Activated CD4-positive, alpha-beta T cell treated with anti-CD3 and anti-CD28 coated beads, Interleukin-2, Interleukin-4, amounts not matched to agents 100 ng/mL and 50 ng/mL, durations not matched to agents 16 hours and 8 hours (primary cell): Measurements from ENCODE around the gene CYTH2.

ENCODE experiments used
- DNase-seq: peaks from one replicate; pipeline ENCODE4 v3.0.0-alpha.2; 2020; ENCODE audit warnings: low spot score

Gene CYTH2, protein sequence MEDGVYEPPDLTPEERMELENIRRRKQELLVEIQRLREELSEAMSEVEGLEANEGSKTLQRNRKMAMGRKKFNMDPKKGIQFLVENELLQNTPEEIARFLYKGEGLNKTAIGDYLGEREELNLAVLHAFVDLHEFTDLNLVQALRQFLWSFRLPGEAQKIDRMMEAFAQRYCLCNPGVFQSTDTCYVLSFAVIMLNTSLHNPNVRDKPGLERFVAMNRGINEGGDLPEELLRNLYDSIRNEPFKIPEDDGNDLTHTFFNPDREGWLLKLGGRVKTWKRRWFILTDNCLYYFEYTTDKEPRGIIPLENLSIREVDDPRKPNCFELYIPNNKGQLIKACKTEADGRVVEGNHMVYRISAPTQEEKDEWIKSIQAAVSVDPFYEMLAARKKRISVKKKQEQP

DNA sequence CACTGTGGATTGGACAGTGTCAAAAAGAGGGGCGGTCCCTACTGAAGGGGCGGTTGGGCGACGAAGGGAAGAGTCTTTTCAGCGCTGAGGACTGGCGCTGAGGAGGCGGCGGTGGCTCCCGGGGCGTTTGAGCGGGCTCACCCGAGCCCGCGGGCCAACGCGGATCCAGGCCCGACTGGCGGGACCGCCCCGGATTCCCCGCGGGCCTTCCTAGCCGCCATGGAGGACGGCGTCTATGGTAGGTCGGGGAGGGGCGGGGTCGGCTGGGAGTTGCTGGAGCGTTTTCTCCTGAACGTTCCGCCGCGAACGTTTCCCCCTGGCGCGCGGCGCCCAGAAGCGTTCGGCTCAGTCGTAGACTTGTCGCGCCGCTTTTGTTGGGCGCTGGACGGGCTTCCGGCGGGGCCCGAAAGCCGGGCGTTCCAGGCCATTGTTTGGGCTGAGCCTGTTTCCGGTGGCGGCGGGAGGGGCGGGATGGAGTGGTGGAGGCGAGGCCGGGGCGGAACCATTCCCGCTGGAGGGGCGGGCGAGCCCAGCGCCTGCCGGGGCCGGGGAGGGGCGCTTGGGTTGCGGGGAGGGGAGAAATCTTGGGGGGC is at the start of gene CYTH2:
Gene CYTH2 (plus strand): TSS at position 81 of the 593 bp plus-strand sequence. CDS start 139 bp downstream, at position 220.
- peak; percentile 74 for DNase-seq

DNA sequence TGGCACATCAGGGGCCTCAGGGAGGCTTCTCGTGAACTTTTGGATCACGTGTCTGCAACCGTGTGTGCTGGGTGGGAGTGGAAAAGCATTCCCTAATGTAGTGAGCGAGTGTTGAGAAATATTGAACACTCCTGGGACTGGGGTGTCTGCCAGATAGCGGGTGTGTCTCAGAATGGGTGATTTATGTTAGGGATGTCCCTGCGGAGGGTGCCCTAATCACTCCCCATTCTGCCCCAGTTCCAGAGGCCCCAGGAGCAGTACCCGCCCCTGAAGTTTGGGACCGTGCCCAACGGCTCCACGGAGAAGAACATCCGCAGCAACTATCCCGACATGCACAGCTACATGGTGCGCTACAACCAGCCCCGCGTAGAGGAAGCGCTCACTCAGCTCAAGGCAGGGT is 47.6 kb upstream of the CYTH2 start:
- no peak for DNase-seq

DNA sequence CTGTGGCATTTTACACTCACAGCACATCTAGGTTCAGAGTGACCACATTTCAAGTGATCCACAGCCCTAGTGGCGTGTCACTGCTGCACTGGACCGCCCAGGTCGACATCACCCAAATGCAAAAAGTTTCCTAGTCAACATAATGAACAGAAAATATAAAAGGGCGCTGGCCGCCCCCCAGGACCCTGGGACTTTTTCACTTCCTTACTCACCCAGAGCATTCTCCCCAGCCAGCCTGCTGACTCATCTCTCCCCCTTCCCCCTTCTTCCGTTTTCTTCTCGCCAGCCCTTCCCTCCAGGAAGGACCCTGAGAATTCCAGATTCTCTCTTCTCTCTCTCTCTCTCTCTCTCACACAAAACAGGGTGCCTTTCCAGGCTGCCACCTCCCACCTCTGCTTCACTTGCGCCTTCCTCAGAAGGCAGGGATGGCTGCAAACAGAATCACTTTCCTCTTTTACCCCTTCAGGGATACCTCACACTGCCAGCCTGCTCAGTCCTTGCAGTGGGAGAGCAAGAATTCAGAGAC is 44.4 kb upstream of the CYTH2 start:
- DNase-seq = no peak

DNA sequence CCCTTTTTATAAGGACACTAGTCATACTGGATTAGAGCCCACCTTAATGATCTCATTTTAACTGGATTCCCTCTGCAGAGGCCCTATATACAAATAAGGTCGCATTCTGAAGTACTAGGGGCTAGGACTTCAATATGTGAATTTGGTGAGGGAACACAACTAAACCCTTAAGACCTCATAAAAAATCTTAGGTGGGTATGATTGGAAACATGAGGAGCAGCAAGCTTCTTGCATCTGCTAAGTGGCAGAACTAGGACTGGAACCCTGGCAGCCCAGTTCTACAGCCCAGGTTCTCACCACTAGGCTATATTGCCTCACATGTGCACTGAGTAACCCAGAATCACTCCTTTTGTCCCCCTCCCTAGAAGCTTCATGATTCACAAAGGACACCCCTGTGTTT is 40.5 kb upstream of the CYTH2 start:
- DNase-seq = no peak

DNA sequence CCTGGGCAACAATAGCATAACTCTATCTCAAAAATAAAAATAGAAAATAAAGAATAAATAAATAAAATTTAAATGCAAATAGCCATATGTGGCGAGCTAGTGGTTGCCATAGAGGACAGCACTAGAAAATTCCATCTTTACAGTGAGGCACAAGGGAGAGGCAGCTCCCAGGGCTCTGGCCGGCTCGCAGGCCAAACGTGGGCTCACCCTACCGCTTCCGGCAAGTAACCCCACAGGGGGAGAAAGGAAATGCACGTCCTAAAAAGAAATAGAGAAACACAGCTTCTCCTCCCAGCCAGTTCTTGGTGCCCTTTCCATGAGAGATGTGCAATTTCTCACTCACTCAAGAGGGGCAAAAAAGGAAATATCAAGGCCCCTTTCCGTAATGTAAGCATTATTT is 35.8 kb upstream of the CYTH2 start:
- no peak for DNase-seq

DNA sequence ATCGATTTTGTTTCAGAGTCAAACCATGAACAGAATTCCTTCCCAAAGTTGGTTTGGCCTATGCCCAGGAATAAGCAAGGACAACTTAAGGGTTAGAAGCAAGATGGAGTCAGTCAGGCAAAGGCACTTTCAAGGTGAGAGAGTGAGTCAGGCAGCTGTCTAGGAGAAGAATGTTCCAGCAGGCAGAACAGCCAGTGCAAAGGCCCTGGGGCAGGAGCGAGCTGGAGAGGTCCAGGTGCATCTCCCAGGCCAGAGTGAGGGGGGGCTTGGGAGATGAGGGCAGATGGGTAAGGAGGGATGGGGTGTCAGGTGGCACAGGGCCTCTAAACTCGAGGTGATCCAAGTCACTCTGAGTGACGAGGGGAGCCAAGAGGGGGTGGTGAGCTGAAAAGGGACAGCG is 32.6 kb upstream of the CYTH2 start:
- DNase-seq = no peak

DNA sequence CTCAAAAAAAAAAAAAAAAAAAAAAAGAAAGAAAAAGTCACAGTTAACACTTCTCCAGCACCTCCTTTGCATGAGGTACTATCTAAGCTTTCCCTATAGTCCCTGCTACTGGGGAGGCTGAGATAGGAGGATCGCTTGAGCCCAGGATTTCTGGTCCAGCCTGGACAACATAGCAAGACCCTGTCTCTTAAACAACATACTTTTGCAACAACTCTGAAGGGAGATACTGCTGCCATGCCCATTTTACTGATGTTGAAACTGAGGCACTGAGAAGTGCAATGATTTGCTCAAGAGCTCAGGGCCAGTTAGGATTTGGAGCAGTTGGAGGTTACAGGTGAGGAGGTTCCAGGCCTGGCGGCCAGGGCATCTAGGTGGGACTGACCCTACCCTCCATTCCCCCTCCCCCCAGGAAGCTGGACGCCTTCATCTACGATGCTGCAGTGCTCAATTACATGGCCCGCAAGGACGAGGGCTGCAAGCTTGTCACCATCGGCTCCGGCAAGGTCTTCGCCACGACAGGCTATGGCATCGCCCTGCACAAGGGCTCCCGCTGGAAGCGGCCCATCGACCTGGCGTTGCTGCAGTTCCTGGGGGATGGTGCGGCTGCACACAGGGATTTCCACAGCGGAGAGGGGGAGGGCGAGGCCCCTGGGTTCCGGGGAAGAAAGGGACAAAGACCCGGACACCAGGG is 27.7 kb upstream of the CYTH2 start:
- DNase-seq = no peak

DNA sequence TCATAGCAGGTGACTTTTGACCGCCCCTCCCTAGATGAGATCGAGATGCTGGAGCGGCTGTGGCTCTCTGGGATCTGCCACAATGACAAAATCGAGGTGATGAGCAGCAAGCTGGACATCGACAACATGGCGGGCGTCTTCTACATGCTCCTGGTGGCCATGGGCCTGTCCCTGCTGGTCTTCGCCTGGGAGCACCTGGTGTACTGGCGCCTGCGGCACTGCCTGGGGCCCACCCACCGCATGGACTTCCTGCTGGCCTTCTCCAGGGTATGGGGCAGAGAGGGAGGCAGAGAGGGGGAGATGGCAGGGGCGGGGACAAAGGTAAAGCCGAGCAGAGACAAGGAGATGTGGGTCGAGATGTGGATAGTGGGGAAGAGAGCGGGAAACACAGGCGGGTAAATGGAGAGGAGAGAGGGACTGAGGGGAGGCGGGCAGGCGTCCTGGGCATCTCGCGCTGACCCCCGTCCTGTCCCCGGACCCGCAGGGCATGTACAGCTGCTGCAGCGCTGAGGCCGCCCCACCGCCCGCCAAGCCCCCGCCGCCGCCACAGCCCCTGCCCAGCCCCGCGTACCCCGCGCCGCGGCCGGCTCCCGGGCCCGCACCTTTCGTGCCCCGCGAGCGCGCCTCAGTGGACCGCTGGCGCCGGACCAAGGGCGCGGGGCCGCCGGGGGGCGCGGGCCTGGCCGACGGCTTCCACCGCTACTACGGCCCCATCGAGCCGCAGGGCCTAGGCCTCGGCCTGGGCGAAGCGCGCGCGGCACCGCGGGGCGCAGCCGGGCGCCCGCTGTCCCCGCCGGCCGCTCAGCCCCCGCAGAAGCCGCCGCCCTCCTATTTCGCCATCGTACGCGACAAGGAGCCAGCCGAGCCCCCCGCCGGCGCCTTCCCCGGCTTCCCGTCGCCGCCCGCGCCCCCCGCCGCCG is 26.8 kb upstream of the CYTH2 start:
- DNase-seq = no peak

DNA sequence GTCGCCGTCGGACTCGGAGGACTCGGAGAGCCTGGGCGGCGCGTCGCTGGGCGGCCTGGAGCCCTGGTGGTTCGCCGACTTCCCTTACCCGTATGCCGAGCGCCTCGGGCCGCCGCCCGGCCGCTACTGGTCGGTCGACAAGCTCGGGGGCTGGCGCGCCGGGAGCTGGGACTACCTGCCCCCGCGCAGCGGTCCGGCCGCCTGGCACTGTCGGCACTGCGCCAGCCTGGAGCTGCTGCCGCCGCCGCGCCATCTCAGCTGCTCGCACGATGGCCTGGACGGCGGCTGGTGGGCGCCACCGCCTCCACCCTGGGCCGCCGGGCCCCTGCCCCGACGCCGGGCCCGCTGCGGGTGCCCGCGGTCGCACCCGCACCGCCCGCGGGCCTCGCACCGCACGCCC is 25.9 kb upstream of the CYTH2 start:
- no peak for DNase-seq

DNA sequence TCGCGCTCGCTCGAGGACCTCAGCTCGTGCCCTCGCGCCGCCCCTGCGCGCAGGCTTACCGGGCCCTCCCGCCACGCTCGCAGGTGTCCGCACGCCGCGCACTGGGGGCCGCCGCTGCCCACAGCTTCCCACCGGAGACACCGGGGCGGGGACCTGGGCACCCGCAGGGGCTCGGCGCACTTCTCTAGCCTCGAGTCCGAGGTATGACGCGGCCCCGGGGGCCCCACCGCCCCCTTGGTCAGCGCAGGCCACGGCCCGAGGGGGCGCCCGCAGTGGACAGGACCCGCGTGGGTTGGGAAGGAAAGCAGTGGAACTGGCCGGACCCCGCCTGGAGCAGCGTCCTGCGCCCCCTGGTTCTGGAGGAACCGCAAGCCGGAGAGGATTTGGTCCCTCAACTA is 25.4 kb upstream of the CYTH2 start:
- no peak for DNase-seq

DNA sequence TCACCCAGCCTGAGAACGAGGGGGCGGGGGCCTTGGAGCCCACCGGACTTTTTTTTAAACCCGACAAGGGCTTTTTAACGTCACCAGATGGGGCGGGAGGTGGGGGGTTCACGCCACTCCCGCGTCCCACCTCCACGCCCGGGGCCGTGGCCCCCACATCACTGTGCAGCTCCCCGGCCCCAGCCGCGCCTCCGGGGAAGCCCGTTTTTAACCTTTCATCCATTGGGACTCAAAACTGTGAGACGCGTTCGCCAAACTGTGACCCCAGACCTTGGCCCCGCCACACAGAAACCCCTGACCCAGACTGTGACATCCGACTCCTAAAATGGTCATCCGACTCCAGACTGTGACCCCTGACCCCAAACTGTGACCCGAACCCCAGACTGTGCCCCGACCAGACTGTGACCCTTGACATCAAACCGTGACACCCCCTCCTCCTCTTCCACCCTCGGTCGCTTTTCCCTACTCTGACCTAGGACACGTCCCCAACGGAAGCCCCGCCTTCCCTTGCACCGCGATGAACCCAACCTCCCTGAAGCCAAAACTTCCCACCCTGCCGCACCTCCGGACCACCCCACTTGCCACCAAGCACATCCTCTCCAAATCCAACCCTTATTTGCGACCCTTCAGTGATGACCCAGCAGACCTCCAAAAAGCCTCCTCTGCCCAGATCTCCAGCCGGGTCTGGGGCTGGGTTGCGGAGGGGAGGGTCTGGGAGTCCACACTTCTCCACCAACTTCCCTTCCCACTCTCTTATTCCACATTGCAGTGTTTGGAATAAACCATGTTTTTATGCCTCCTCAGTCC is 24.8 kb upstream of the CYTH2 start:
- no peak for DNase-seq

DNA sequence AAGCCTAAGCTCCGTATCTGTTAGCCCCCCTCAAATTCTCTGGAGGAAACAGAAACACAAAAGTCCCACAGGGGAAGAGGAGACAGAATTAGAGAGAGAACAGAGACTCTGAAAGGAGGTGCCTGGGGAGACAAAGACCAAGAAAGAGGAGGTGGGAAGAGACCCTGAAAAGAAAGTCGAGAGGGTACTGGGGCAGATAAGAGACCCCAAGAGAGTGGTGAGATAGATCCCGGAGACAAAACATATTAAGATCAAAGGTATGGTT is 24.3 kb upstream of the CYTH2 start:
- DNase-seq = no peak

DNA sequence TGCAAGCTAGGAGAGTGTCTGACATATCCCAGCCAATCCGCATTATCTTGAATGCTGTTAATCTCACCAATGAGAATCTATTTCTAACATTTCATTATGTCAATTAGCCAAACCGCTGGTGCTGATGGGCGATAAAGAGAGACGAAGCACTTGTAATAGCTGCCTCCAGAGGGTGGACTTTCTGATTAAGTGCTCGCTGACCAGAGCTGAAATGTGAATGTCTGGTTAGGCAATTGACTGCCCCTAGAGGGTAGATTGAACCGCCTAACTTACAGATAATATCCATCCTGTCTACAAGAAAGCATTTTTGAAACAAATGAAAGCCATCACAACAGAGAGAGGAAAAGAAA is 23.9 kb upstream of the CYTH2 start:
- DNase-seq = no peak

DNA sequence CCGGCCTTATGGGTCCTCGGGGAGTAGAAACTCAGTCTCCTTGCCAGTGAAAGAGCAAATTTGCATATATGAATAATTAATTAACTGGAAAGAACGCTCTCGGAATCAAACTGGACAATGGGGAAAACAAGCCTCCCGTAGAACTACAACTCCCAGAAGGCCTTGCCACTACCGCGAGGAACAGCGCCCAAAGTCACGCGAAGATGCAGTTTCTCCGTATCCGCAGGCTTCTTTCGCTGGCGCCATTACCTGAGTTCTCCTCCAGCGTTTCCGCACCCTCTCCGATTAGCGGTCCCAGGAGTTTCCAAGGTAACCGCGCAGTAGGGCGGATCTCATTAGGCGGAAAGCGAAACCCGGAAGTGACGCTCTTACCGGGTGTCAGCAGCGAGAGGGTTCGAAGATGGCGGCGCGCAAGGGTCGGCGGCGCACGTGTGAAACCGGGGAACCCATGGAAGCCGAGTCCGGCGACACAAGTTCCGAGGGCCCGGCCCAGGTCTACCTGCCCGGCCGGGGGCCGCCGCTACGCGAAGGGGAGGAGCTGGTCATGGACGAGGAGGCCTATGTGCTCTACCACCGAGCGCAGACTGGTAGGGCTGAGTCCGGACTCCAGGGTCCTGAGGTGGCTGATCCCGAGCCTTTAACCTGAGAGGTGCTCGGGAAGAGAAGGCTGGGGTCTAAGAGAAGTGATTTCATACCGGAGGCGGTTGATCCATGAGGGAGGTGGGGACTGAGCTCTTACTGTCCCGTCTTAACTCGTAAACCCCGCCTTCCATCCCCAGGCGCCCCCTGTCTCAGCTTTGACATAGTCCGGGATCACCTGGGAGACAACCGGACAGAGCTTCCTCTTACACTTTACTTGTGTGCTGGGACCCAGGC is 23.3 kb upstream of the CYTH2 start, which contains the start of gene GRWD1:
Gene GRWD1 (plus strand): TSS at position 378 of the 876 bp plus-strand sequence. CDS start 23 bp downstream, at position 401.
- peak; percentile 97 for DNase-seq

DNA sequence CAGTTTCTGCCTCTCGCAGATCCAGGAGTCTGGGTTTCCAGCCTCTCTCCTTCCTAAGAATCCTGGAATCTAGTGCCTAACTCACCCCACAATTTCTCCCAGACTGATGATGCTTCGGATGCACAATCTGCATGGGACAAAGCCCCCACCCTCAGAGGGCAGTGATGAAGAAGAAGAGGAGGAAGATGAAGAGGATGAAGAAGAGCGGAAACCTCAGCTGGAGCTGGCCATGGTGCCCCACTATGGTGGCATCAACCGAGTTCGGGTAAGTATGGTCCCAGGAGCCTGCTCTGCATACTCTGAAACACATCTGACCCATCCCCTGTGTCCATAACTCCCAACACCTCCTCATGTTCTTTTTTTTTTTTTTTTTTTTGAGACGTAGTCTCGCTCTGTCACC is 22.6 kb upstream of the CYTH2 start:
- no peak for DNase-seq

DNA sequence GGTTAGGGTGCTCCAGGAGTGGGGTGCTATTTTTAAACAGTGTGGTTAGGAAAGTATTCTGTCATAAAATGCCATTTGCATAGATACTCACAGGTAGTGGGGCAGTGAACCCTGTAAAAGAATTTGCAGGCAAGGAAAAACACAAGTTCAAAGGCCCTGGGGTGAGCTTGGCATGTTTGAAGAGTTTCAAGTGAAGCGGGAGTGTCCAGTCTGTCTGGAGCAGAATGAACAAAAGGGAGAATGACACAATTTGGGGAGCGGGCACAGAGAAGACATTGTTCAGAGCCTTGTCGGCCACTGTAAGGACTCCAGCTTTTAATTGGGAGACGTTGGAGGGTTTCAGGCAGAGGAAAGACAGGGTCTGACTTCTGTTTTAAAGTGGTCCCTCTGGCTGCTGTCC is 20.6 kb upstream of the CYTH2 start:
- DNase-seq = no peak

DNA sequence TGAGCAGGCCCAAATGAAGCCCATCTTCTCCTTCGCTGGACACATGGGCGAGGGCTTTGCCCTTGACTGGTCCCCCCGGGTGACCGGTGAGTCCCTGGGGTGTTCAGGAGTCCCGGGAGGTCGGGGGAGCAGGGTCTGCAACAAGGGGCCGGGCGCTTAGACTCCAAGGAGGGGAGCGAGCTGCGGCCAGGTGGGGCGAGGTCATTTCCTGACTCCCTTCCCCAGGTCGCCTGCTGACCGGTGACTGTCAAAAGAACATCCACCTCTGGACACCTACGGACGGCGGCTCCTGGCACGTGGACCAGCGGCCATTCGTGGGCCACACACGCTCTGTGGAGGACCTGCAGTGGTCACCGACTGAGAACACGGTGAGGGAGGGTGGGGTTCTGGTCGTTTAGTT is 18.7 kb upstream of the CYTH2 start:
- no peak for DNase-seq

DNA sequence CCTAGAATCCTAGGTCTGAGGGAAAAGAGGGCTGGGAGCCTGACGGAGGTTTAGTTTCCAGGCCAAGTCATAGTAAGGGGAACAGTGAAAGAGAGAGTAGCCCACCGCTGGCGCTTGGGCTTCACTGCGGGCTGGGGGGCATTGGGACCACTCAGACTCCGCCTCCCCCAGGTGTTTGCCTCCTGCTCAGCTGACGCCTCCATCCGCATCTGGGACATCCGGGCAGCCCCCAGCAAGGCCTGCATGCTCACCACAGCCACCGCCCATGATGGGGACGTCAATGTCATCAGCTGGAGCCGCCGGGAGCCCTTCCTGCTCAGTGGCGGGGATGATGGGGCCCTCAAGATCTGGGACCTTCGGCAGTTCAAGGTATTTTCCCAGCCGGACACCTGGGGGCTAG is 18.3 kb upstream of the CYTH2 start:
- no peak for DNase-seq

DNA sequence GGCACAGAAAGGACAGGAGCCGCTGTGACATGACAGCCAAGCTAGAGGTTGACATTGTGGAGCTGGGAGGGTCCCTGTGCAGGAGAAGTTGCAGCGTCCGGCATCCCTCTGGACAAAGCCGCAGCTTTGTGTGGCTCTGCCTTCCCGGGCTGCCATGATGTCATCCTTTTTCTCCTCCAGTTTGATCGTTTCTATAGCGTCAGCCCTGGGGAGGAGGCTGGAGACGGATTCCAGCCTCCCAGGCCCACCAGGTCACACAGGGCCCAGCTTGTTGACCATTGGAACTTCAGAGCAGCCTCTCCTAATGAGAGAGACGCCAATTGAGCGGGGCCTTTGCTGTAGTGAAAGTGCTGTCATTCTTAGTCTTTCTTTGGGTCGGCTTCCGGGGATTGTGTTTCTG is 17.5 kb upstream of the CYTH2 start:
- DNase-seq = no peak
